ENCODE measurements around the gene WFDC11. TPM values are rescaled to one million over a fixed set of nuclear protein-coding genes. Genes with fewer than 3 reads are reported as not detected.
"Not testable (repeated sequence)": the region's sequence is repeated elsewhere in the genome, so short reads cannot be mapped to it uniquely, and the experiment has no call there.

WFDC11 gene
- total RNA-seq (not detected in 2 replicates), polyA plus RNA-seq (not detected in 2 replicates)

- Histone ChIP-seq H3K4me2 (no peak within 1 kb of the TSS), H4K20me1 (ENCODE audit: insufficient read depth, poor library complexity, severe bottlenecking) (no peaks in the 10 kb centered on the region), H3K27ac (no peak within 1 kb of the TSS), H3K79me2 (no peaks in the 10 kb centered on the region), H2AFZ (no peak within 1 kb of the TSS), H3K4me3 (no peak within 1 kb of the TSS), H3K36me3 (replicated peaks; ENCODE audit: insufficient read depth, low read depth) (no peaks in the 10 kb centered on the region), H3K4me1 (ENCODE audit: insufficient read depth) (no peaks in the 10 kb centered on the region), H3K27me3 (no peaks in the 10 kb centered on the region), H3K9me2 (replicated peaks; ENCODE audit: insufficient read depth) (no peaks in the 10 kb centered on the region), H3K9me3 (ENCODE audit: low read depth) (no peaks in the 10 kb centered on the region)
- WGBS (ENCODE audit: low lambda C conversion rate, missing lambda C conversion rate), result 93% methylated on average over 1 of the region's 1 CpG
- TF ChIP-seq CTCF (IDR thresholded peaks at IDR 0.05; ENCODE audit: poor library complexity) (no peak), EZH2 (IDR thresholded peaks at IDR 0.05; ENCODE audit: borderline replicate concordance) (no peak), EZH2phosphoT487 (IDR thresholded peaks at IDR 0.05; ENCODE audit: low read depth, severe bottlenecking, unreplicated experiment) (no peak)
- DNase-seq (ENCODE audit: low spot score), result no peak
Measured at GRCh38 chr20:45670139-45670538, at the start of gene WFDC11. TSS of gene WFDC11 (minus strand) at chr20:45670239. CDS start at chr20:45650600, 19,639 bp downstream.

- H4K20me1 ChIP-seq (ENCODE audit: insufficient read depth, poor library complexity, severe bottlenecking); H3K79me2 ChIP-seq; H3K27me3 ChIP-seq; H3K4me1 ChIP-seq (ENCODE audit: insufficient read depth); H3K27ac ChIP-seq; H3K4me3 ChIP-seq; DNase-seq (ENCODE audit: low spot score); H3K36me3 ChIP-seq (replicated peaks; ENCODE audit: insufficient read depth, low read depth); H3K9me3 ChIP-seq (ENCODE audit: low read depth); H2AFZ ChIP-seq; H3K9me2 ChIP-seq (replicated peaks; ENCODE audit: insufficient read depth); H3K4me2 ChIP-seq: not testable (repeated sequence)
Measured at GRCh38 chr20:45716141-45716688, 46.2 kb upstream of the WFDC11 start.

GRCh38 chr20:45704969-45705637 is 35.1 kb upstream of the WFDC11 start, which contains the start of gene WFDC10B:
TSS of gene WFDC10B (minus strand) at chr20:45705019. CDS start at chr20:45685992, 19,027 bp downstream.
- TF ChIP-seq CTCF (IDR thresholded peaks at IDR 0.05; ENCODE audit: poor library complexity), result no peak
- no peak for TF ChIP-seq EZH2phosphoT487 (IDR thresholded peaks at IDR 0.05; ENCODE audit: low read depth, severe bottlenecking, unreplicated experiment)
- Histone ChIP-seq H3K9me2 (replicated peaks; ENCODE audit: insufficient read depth) (no peaks in the 10 kb centered on the region), H3K9me3 (ENCODE audit: low read depth) (no peaks in the 10 kb centered on the region), H3K4me2 (no peak within 1 kb of the TSS), H3K27me3 (no peaks in the 10 kb centered on the region), H3K27ac (no peak within 1 kb of the TSS), H2AFZ (no peak within 1 kb of the TSS), H3K4me1 (ENCODE audit: insufficient read depth) (no peaks in the 10 kb centered on the region), H4K20me1 (ENCODE audit: insufficient read depth, poor library complexity, severe bottlenecking) (no peaks in the 10 kb centered on the region), H3K4me3 (no peak within 1 kb of the TSS), H3K36me3 (replicated peaks; ENCODE audit: insufficient read depth, low read depth) (no peaks in the 10 kb centered on the region), H3K79me2 (no peaks in the 10 kb centered on the region)
- WGBS (ENCODE audit: low lambda C conversion rate, missing lambda C conversion rate), result 92% methylated on average over 1 of the region's 1 CpG
- no peak for DNase-seq (ENCODE audit: low spot score)

- WGBS (ENCODE audit: low lambda C conversion rate, missing lambda C conversion rate), result 83% methylated on average over 4 of the region's 4 CpGs
- Histone ChIP-seq H3K4me2 (no peak within 1 kb of the TSS), H3K27ac (no peak within 1 kb of the TSS), H2AFZ (no peak within 1 kb of the TSS), H3K79me2 (no peaks in the 10 kb centered on the region), H3K4me1 (ENCODE audit: insufficient read depth) (no peaks in the 10 kb centered on the region), H3K4me3 (no peak within 1 kb of the TSS), H3K9me2 (replicated peaks; ENCODE audit: insufficient read depth) (no peaks in the 10 kb centered on the region), H3K27me3 (no peaks in the 10 kb centered on the region), H3K36me3 (replicated peaks; ENCODE audit: insufficient read depth, low read depth) (no peaks in the 10 kb centered on the region), H3K9me3 (ENCODE audit: low read depth) (no peaks in the 10 kb centered on the region), H4K20me1 (ENCODE audit: insufficient read depth, poor library complexity, severe bottlenecking) (no peaks in the 10 kb centered on the region)
- no peak for TF ChIP-seq CTCF (IDR thresholded peaks at IDR 0.05; ENCODE audit: poor library complexity)
- no peak for TF ChIP-seq EZH2 (IDR thresholded peaks at IDR 0.05; ENCODE audit: borderline replicate concordance)
- TF ChIP-seq EZH2phosphoT487 (IDR thresholded peaks at IDR 0.05; ENCODE audit: low read depth, severe bottlenecking, unreplicated experiment), result no peak
- no peak for DNase-seq (ENCODE audit: low spot score)
Measured at GRCh38 chr20:45701873-45702272, 31.8 kb upstream of the WFDC11 start, which contains the start of gene WFDC13. TSS of gene WFDC13 (plus strand) at chr20:45702038. CDS start at chr20:45702124, 86 bp downstream.
